WTC11 (cell line): ENCODE data around the gene WWOX. TPM values are rescaled to one million over a fixed set of nuclear protein-coding genes. Genes with fewer than 3 reads are reported as not detected.
A peak's percentile ranks its signal among the peaks of the same experiment; 100 is the strongest.

ENCODE experiments used
- ATAC-seq: fragments of 200-7000 bp; cut with Tn5 transposase; 2 replicates; pipeline ENCODE4 v1.10.0; 2021; ENCODE audit warnings: mild to moderate bottlenecking, moderate library complexity
- CTCF ChIA-PET: fragments of 300-600 bp; sonication (Branson Sonifier 250); formaldehyde crosslinking; loops from one replicate; lab custom pipeline; 2021; ENCODE audit warnings: antibody characterized with exemption; lab: Charles Lee
- POLR2A ChIA-PET: fragments of 350-600 bp; sonication (Branson Sonifier 250); formaldehyde crosslinking; loops from one replicate; lab custom pipeline; 2021; ENCODE audit warnings: antibody characterized with exemption; lab: Charles Lee
- DNase-seq: peaks from one replicate; pipeline ENCODE4 v3.0.0; 2021; ENCODE audit warnings: low spot score
- H3K27ac Mint-ChIP-seq: 2 replicates; pipeline ENCODE4 v1.8.0; 2021; ENCODE audit warnings: mixed read lengths
- H3K27me3 Mint-ChIP-seq: 2 replicates; pipeline ENCODE4 v1.8.0; 2021; ENCODE audit warnings: low read depth, mild to moderate bottlenecking, moderate library complexity, mixed read lengths
- H3K36me3 Mint-ChIP-seq: 2 replicates; pipeline ENCODE4 v1.8.0; 2021; ENCODE audit warnings: mixed read lengths
- H3K4me1 Mint-ChIP-seq: 2 replicates; pipeline ENCODE4 v1.8.0; 2022; ENCODE audit warnings: mixed read lengths
- H3K4me3 Mint-ChIP-seq: 2 replicates; pipeline ENCODE4 v1.8.0; 2021; ENCODE audit warnings: mild to moderate bottlenecking, moderate library complexity, mixed read lengths
- H3K9me3 Mint-ChIP-seq: 2 replicates; pipeline ENCODE4 v1.8.0; 2021; ENCODE audit warnings: mixed read lengths
- ARID4B ChIP-seq: sonication (generic); formaldehyde crosslinking; IDR thresholded peaks from 2 replicates; pipeline ENCODE4 v1.8.0; 2023; ENCODE audit warnings: missing genetic modification reagents, mild to moderate bottlenecking, borderline replicate concordance
- ATF6 ChIP-seq: sonication (generic); formaldehyde crosslinking; IDR thresholded peaks from 2 replicates; pipeline ENCODE4 v1.8.1; 2023; ENCODE audit warnings: mild to moderate bottlenecking, missing genetic modification reagents
- CREB1 ChIP-seq: sonication (generic); formaldehyde crosslinking; IDR thresholded peaks from 2 replicates; pipeline ENCODE4 v1.8.0; 2023; ENCODE audit warnings: mild to moderate bottlenecking, missing genetic modification reagents
- E2F4 ChIP-seq: sonication (generic); formaldehyde crosslinking; IDR thresholded peaks from 2 replicates; pipeline ENCODE4 v1.8.1; 2022; ENCODE audit warnings: low read depth, mild to moderate bottlenecking, moderate library complexity, missing genetic modification reagents, borderline replicate concordance
- E2F5 ChIP-seq: sonication (generic); formaldehyde crosslinking; IDR thresholded peaks from 2 replicates; pipeline ENCODE4 v1.8.1; 2022; ENCODE audit warnings: mild to moderate bottlenecking, moderate library complexity, missing genetic modification reagents
- FOXP1 ChIP-seq: sonication (generic); formaldehyde crosslinking; IDR thresholded peaks from 2 replicates; pipeline ENCODE4 v1.8.0; 2022; ENCODE audit warnings: missing genetic modification reagents, mild to moderate bottlenecking, moderate library complexity, borderline replicate concordance
- GABPB1 ChIP-seq: sonication (generic); formaldehyde crosslinking; IDR thresholded peaks from 2 replicates; pipeline ENCODE4 v1.8.1; 2023; ENCODE audit warnings: mild to moderate bottlenecking, missing genetic modification reagents
- GRHL2 ChIP-seq: fragments of 250-450 bp; sonication (Bioruptor Pico); IDR thresholded peaks from 2 replicates; pipeline ENCODE4 v1.8.0; 2022; ENCODE audit warnings: mild to moderate bottlenecking, moderate library complexity; ENCODE audit not compliant: insufficient replicate concordance, severe bottlenecking
- MXD4 ChIP-seq: fragments of 250-450 bp; sonication (Bioruptor Pico); IDR thresholded peaks from 2 replicates; pipeline ENCODE4 v1.8.0; 2021; ENCODE audit warnings: mild to moderate bottlenecking, moderate library complexity, borderline replicate concordance
- SOX15 ChIP-seq: fragments of 250-450 bp; sonication (Bioruptor Pico); IDR thresholded peaks from 2 replicates; pipeline ENCODE4 v1.9.0; 2021; ENCODE audit warnings: mild to moderate bottlenecking
- SP1 ChIP-seq: sonication (generic); formaldehyde crosslinking; conservative IDR thresholded peaks from 2 replicates; pipeline ENCODE4 v1.8.1; 2022; ENCODE audit warnings: missing genetic modification reagents
- USF1 ChIP-seq: sonication (generic); formaldehyde crosslinking; IDR thresholded peaks from 2 replicates; pipeline ENCODE4 v1.8.0; 2022; ENCODE audit warnings: mild to moderate bottlenecking, missing genetic modification reagents
- ZNF416 ChIP-seq: fragments of 250-450 bp; sonication (Bioruptor Pico); IDR thresholded peaks from 2 replicates; pipeline ENCODE4 v1.9.0; 2021; ENCODE audit warnings: mild to moderate bottlenecking, inconsistent platforms
- total RNA-seq: library from RNA; stranded (reverse); gene quantifications from 3 replicates; pipeline ENCODE4 v1.2.3, GENCODE V29; 2021

WWOX gene
- total RNA-seq, 1 experiment from 2014 or later, result 15.7 TPM

- no peak for TF ChIP-seq SOX15 (CRISPR knock-in tag)
- no peak for TF ChIP-seq ZNF416 (CRISPR knock-in tag)
- TF ChIP-seq FOXP1 (CRISPR knock-in tag), result no peak
- TF ChIP-seq USF1 (CRISPR knock-in tag), result no peak
Measured at GRCh38 chr16:78292844-78293380, 193.5 kb downstream of the WWOX start (continued).

- H3K36me3 Mint-ChIP-seq, result no peaks in the 10 kb centered on the region
- no peaks in the 10 kb centered on the region for H3K27me3 Mint-ChIP-seq
- ChIA-PET POLR2A (no interaction called here), CTCF (no interaction called here)
- TF ChIP-seq MXD4 (CRISPR knock-in tag), result no peak
- TF ChIP-seq USF1 (CRISPR knock-in tag), result no peak
- no peak for TF ChIP-seq SP1 (CRISPR knock-in tag)
- TF ChIP-seq E2F5 (CRISPR knock-in tag), result no peak
- H3K4me3 Mint-ChIP-seq, result no peak overlapping the region
- H3K27ac Mint-ChIP-seq, result no peak overlapping the region
- ATAC-seq (no peak), DNase-seq (no peak)
- peaks cover 21% of the 10 kb centered on the region for H3K4me1 Mint-ChIP-seq
- peaks cover 4% of the 10 kb centered on the region for H3K9me3 Mint-ChIP-seq
Measured at GRCh38 chr16:78294538-78295225, 195.2 kb downstream of the WWOX start.

GRCh38 chr16:78297066-78297666 lies 197.7 kb downstream of the WWOX start:
- Mint-ChIP-seq H3K27me3 (no peaks in the 10 kb centered on the region), H3K36me3 (no peaks in the 10 kb centered on the region), H3K4me3 (no peak overlapping the region), H3K9me3 (peaks cover 4% of the 10 kb centered on the region), H3K27ac (no peak overlapping the region), H3K4me1 (peaks cover 3% of the 10 kb centered on the region)
- DNase-seq (no peak), ATAC-seq (no peak)
- POLR2A ChIA-PET, result no interaction called here
- CTCF ChIA-PET, result no interaction called here
- TF ChIP-seq GABPB1 (CRISPR knock-in tag), result peak; percentile 93
- TF ChIP-seq E2F4, result no peak

GRCh38 chr16:78298986-78299385 lies 199.5 kb downstream of the WWOX start:
- no peaks in the 10 kb centered on the region for H3K27me3 Mint-ChIP-seq
- peaks cover 6% of the 10 kb centered on the region for H3K4me1 Mint-ChIP-seq
- DNase-seq, result no peak
- H3K9me3 Mint-ChIP-seq, result peaks cover 4% of the 10 kb centered on the region
- no peak overlapping the region for H3K4me3 Mint-ChIP-seq
- H3K27ac Mint-ChIP-seq, result no peak overlapping the region
- H3K36me3 Mint-ChIP-seq, result no peaks in the 10 kb centered on the region
- POLR2A ChIA-PET, result no interaction called here
- no peak for ATAC-seq
- CTCF ChIA-PET, result no interaction called here
- TF ChIP-seq ARID4B (CRISPR knock-in tag) (no peak), CREB1 (CRISPR knock-in tag) (no peak), ATF6 (CRISPR knock-in tag) (no peak), GRHL2 (CRISPR knock-in tag) (no peak)
- TF ChIP-seq, all 79 proteins: peak for 0
